Epithelial cell of esophagus (primary cell): Measurements from ENCODE around the gene PIERCE2.
A peak's percentile ranks its signal among the peaks of the same experiment; 100 is the strongest.
"Not testable (repeated sequence)": the region's sequence is repeated elsewhere in the genome, so short reads cannot be mapped to it uniquely, and the experiment has no call there.

Source experiments
- DNase-seq: peaks from one replicate; pipeline ENCODE4 v3.0.0; 2010; ENCODE audit warnings: low read depth
- H3K4me3 ChIP-seq: 2 replicates; pipeline ENCODE4 v1.5.1; 2011; ENCODE audit warnings: mild to moderate bottlenecking, low read length, control low read depth
- TF ChIP-seq, protein P1 (sequence below): IDR thresholded peaks from 2 replicates; pipeline ENCODE4 v1.5.1; 2011; ENCODE audit warnings: low read depth, mild to moderate bottlenecking, low read length, control low read depth, inconsistent platforms; ENCODE audit not compliant: insufficient read depth; ENCODE audit errors: missing control alignments

The PIERCE2 gene

DNA sequence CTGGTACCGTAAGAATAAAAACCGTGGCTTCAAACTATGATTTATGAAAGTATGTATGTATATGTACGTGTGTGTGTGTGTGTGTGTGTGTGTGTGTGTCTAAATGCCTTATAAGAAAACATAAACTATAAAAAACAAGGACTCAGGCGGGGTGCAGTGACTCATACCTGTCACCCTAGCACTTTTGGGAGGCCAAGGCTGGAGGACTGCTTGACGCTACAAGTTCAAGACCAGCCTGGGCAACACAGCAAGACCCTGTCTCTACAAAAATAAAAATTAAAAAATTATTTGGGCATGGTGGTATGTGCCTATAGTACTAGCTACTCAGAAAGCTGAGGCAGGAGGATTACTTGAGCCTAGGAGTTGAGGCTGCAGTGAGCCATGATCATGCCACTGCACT is 29.2 kb upstream of the PIERCE2 start:
- TF ChIP-seq, protein P1, sequence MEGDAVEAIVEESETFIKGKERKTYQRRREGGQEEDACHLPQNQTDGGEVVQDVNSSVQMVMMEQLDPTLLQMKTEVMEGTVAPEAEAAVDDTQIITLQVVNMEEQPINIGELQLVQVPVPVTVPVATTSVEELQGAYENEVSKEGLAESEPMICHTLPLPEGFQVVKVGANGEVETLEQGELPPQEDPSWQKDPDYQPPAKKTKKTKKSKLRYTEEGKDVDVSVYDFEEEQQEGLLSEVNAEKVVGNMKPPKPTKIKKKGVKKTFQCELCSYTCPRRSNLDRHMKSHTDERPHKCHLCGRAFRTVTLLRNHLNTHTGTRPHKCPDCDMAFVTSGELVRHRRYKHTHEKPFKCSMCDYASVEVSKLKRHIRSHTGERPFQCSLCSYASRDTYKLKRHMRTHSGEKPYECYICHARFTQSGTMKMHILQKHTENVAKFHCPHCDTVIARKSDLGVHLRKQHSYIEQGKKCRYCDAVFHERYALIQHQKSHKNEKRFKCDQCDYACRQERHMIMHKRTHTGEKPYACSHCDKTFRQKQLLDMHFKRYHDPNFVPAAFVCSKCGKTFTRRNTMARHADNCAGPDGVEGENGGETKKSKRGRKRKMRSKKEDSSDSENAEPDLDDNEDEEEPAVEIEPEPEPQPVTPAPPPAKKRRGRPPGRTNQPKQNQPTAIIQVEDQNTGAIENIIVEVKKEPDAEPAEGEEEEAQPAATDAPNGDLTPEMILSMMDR: no peak
- DNase-seq: no peak

DNA sequence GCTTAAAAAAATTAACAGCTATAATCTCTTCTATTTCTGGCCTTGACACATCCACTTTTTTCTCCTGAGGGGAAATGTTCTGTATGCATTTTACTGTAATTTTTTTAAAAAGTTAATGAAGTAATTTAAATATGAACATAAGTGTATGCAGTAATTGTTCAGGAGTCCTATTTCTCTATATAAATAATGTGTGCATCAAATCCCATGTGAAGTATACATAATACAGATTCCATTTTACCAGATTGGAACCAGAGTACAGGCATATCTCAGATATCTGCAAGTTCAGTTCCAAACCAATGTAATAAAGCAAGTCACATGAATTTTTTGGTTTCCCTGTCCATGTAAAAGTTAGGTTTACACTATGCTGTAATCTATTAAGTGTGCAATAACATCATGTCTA is 26.7 kb upstream of the PIERCE2 start:
- no peak for DNase-seq
- TF ChIP-seq, protein P1: no peak
- H3K4me3 ChIP-seq: no peak overlapping the region

More for the DNA sequence above, 29.2 kb upstream of the PIERCE2 start:
- H3K4me3 ChIP-seq: no peak overlapping the region

DNA sequence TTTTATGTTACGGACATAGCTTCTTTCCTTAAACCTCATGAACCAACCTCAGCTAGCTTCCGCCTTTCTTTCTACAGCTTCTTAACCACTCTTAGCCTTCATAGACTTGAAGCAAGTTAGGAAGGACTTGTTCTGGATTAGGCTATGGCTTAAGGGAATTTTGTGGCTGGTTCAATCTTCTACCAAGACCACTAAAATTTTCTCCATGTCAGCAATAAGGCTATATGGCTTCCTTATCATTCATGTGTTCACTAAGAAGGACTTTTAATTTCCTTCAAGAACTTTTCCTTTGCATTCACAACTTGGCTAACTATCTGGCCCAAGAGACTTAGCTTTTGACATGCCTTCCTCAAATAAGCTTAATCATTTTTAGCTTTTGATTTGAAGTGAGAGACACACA is 24.6 kb upstream of the PIERCE2 start:
- no peak for DNase-seq
- TF ChIP-seq, protein P1: no peak
- no peak overlapping the region for H3K4me3 ChIP-seq

DNA sequence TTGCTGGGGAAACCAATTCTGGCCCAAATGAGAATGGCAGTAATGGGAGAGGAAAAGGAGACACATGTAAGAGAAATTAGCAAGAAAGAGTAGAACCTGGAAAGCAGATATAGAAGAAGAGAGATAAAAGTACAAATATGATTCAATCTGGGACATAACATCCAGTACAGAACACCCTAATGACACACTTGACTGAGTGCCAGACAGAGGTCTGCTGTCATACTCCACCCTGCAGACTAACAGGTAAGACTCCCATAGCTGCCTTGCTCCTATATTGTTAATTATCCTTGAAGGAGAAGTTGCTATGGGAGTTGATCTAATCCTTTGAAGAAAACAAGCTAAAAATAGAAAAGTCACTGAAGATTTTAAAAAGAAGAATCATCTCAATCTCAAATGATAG is 21.3 kb upstream of the PIERCE2 start:
- H3K4me3 ChIP-seq: no peak overlapping the region
- DNase-seq: peak; percentile 79
- TF ChIP-seq, protein P1: no peak

DNA sequence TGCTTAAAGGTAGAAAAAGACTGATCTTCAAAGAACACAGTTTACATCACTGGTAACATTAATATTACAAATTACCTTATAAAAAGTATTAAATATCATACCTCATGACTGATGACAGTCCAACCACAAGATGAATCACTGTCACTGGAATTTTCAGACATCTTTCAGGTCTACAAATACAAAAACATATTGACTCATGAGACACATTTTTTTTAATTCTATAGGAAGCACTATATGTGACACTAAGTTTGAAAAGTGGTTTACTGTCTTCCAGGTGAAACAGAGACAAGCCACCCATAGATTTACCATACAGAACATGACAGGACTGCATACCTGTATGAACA is 19.1 kb upstream of the PIERCE2 start:
- TF ChIP-seq, protein P1: no peak
- H3K4me3 ChIP-seq: no peak overlapping the region
- peak; percentile 82 for DNase-seq

DNA sequence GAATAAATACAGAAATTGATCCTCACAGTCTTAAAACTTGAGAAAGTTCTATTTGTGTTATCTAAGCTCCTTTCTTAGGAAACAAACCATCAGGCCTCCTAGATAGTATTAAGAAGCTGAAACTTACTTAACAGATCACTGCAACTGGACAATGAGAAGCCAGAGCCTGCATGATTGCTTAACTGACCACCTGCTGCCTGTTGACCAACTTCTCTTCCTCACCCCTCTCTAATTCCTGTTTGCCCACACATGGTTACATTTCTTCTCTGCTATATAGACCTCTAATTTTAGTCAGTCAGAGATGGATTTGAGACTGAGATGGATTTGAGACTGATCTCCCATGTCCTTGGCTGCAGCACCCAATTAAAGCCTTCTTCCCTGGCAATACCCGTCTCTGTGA is 13.6 kb upstream of the PIERCE2 start:
- TF ChIP-seq, protein P1: no peak
- DNase-seq: no peak
- H3K4me3 ChIP-seq: no peak overlapping the region

DNA sequence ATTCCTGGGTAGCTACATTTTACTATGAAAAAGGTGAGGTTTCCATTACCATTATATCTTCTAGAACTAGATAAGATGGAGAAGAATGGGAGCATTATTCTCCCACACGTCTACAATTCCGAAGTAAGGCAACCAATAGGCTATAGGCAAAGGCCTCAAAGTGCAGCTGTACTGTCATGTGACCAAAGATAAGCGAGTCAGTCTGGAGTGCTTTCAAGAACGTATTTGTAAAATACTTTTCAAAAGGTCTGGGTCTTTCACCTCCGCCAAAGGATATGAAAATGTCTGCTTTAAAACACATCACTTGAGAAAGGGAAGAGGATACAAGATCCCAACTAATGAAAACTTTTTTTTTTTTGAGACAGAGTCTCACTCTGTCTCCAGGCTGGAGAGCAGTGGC is 10.1 kb upstream of the PIERCE2 start:
- H3K4me3 ChIP-seq: no peak overlapping the region
- DNase-seq: no peak
- TF ChIP-seq, protein P1: no peak

DNA sequence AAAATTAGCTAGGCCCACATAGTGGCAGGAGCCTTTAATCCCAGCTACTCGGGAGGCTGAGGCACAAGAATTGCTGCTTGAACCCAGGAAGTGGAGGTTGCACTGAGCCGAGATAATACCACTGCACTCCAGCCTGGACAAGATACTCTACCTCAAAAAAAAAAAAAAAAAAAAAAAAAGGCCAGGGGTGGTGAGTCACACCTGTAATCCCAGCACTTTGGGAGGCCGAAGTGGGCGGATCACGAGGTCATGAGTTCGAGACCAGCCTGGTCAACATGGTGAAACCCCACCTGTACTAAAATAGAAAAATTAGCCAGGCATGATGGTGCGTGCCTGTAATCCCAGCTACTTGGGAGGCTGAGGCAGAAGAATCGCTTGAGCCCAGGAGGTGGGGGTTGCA is 8.2 kb upstream of the PIERCE2 start:
- H3K4me3 ChIP-seq, DNase-seq: not testable (repeated sequence)
